NT2/D1 (cell line): ENCODE measurements around the gene RPL11.

ENCODE experiments used
- SUZ12 ChIP-seq: IDR thresholded peaks from 2 replicates; pipeline ENCODE4 v1.6.1; 2011; ENCODE audit not compliant: insufficient read length, insufficient read depth; ENCODE audit errors: extremely low read depth
- YY1 ChIP-seq: IDR thresholded peaks from 2 replicates; pipeline ENCODE4 v1.6.1; 2011; ENCODE audit not compliant: insufficient read length, insufficient read depth
- ZNF274 ChIP-seq: IDR thresholded peaks from 2 replicates; pipeline ENCODE4 v1.6.1; 2011; ENCODE audit warnings: mild to moderate bottlenecking, low read depth, low read length

GRCh38 chr1:23694371-23694770 is 2.8 kb downstream of the RPL11 start:
- TF ChIP-seq YY1 = no peak
- TF ChIP-seq ZNF274 = no peak
- no peak for TF ChIP-seq SUZ12
